Stimulated activated effector memory CD8-positive, alpha-beta T cell treated with anti-CD3 and anti-CD28 coated beads, Interleukin-12 subunit alpha, Interleukin-12 subunit beta, amount 100 ng/mL, for 72 hours (primary cell): ENCODE measurements around the gene KATNAL2.

Experiments used
- ATAC-seq: fragments of 150-1000 bp; cut with Tn5 transposase; 2 replicates; pipeline ENCODE4 v1.10.0; 2021
- DNase-seq, 2 donors: peaks; one replicate each; pipeline ENCODE4 v3.0.0; 2021 to 2022; ENCODE audit warnings: low spot score in 2 of 2
- H3K27ac Mint-ChIP-seq: one replicate; pipeline ENCODE4 v1.8.0; 2022; ENCODE audit warnings: mild to moderate bottlenecking, mixed read lengths
- H3K36me3 Mint-ChIP-seq: one replicate; pipeline ENCODE4 v1.8.0; 2022; ENCODE audit warnings: mild to moderate bottlenecking, mixed read lengths
- H3K4me1 Mint-ChIP-seq: one replicate; pipeline ENCODE4 v1.8.0; 2022; ENCODE audit warnings: mixed read lengths
- H3K4me3 Mint-ChIP-seq: one replicate; pipeline ENCODE4 v1.8.0; 2022; ENCODE audit warnings: mild to moderate bottlenecking, mixed read lengths
- H3K9me3 Mint-ChIP-seq: one replicate; pipeline ENCODE4 v1.8.0; 2022; ENCODE audit warnings: mixed read lengths

The KATNAL2 gene

DNA sequence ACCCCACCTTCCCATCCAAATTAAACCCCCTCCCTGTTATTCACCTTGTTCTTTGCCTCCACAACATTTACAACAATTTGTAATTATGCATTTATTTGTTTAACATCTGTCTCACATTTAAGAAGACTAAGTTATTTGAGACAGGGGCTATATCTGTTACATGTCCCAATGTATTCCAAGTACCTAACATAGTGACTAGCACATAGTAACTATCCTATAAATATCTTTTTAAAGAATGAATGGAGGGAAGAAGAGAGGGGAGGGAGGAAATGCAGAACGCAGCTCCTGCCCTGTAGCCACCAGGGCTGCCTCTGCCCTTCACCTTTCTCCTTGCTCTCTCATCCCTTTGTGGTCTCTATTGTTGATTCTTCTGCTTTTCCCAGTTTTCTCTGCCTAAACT lies 192.3 kb downstream of the KATNAL2 start:
- no peak overlapping the region for H3K4me3 Mint-ChIP-seq
- no peak for DNase-seq
- H3K27ac Mint-ChIP-seq, result no peak overlapping the region
- no peaks in the 10 kb centered on the region for H3K9me3 Mint-ChIP-seq
- H3K4me1 Mint-ChIP-seq, result no peaks in the 10 kb centered on the region
- no peak for ATAC-seq
- H3K36me3 Mint-ChIP-seq, result peaks cover 58% of the 10 kb centered on the region

GRCh38 chr18:47110492-47111274 lies 193.3 kb downstream of the KATNAL2 start:
- Mint-ChIP-seq H3K4me1 (no peaks in the 10 kb centered on the region), H3K4me3 (no peak overlapping the region), H3K27ac (no peak overlapping the region), H3K9me3 (no peaks in the 10 kb centered on the region), H3K36me3 (peaks cover 65% of the 10 kb centered on the region)
- ATAC-seq (no peak), DNase-seq (no peak)

- no peak for ATAC-seq
- DNase-seq, result no peak
- no peak overlapping the region for H3K27ac Mint-ChIP-seq
- no peaks in the 10 kb centered on the region for H3K9me3 Mint-ChIP-seq
- no peak overlapping the region for H3K4me3 Mint-ChIP-seq
- H3K4me1 Mint-ChIP-seq, result no peaks in the 10 kb centered on the region
- H3K36me3 Mint-ChIP-seq, result peaks cover 58% of the 10 kb centered on the region
These were observed 196.6 kb downstream of the KATNAL2 start for GRCh38 chr18:47113796-47114540.

GRCh38 chr18:47115205-47115604 lies 197.8 kb downstream of the KATNAL2 start:
- Mint-ChIP-seq H3K36me3 (peaks cover 67% of the 10 kb centered on the region), H3K4me3 (no peak overlapping the region), H3K4me1 (peaks cover 3% of the 10 kb centered on the region), H3K27ac (peak overlapping the region; percentile 50), H3K9me3 (no peaks in the 10 kb centered on the region)
- DNase-seq (no peak), ATAC-seq (no peak)

DNA sequence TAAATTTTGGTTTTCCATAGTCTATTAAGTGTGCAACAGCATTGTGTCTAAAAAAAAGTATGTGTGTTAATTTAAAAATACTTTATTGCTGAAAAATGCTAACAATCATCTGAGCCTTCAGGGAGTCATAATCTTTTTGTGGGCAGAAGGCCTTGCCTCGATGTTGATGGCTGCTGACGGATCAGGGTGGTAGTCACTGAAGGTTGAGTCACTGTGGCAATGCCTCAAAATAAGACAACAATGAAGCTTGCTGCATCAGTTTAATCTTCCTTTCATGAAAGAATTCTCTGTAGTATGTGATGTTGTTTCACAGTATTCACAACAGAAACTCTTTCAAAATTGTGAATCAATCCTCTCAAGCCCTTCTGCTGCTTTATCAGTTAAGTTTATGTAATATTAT lies 201.6 kb downstream of the KATNAL2 start:
- DNase-seq, result no peak

GRCh38 chr18:47120428-47120827 lies 203.0 kb downstream of the KATNAL2 start:
- H3K27ac Mint-ChIP-seq, result no peak overlapping the region
- peaks cover 44% of the 10 kb centered on the region for H3K36me3 Mint-ChIP-seq
- ATAC-seq (peak; percentile 99), DNase-seq (no peak)
- H3K9me3 Mint-ChIP-seq, result no peaks in the 10 kb centered on the region
- H3K4me3 Mint-ChIP-seq, result no peak overlapping the region
- peaks cover 20% of the 10 kb centered on the region for H3K4me1 Mint-ChIP-seq

More for the DNA sequence above, 201.6 kb downstream of the KATNAL2 start:
- Mint-ChIP-seq H3K36me3 (peaks cover 53% of the 10 kb centered on the region), H3K27ac (no peak overlapping the region), H3K4me1 (peaks cover 20% of the 10 kb centered on the region), H3K9me3 (no peaks in the 10 kb centered on the region), H3K4me3 (no peak overlapping the region)
- ATAC-seq, result no peak

DNA sequence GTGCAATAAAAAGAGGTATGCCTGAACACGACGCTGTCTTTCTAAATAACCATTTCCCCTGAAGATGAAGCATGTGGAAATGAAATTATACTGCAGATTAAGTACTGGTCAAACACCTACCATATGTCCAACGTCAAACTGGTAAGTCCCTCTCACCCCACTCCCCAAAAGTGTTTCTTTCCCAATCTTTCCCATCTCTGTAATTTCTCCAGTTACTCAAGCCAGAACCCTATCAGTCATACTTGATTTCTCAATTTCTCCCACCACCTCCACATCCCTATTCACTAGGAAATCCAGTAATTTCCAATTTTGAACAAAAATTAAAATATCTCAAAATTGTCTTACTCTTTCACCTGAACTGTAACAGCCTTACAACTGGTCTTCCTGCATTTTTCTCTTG lies 203.7 kb downstream of the KATNAL2 start:
- Mint-ChIP-seq H3K9me3 (no peaks in the 10 kb centered on the region), H3K4me3 (no peak overlapping the region), H3K36me3 (peaks cover 44% of the 10 kb centered on the region), H3K27ac (no peak overlapping the region), H3K4me1 (peaks cover 20% of the 10 kb centered on the region)
- DNase-seq (no peak), ATAC-seq (no peak)

- Mint-ChIP-seq H3K36me3 (peaks cover 15% of the 10 kb centered on the region), H3K9me3 (no peaks in the 10 kb centered on the region), H3K27ac (no peak overlapping the region)
These were observed 223.9 kb downstream of the KATNAL2 start for GRCh38 chr18:47141289-47141688.

DNA sequence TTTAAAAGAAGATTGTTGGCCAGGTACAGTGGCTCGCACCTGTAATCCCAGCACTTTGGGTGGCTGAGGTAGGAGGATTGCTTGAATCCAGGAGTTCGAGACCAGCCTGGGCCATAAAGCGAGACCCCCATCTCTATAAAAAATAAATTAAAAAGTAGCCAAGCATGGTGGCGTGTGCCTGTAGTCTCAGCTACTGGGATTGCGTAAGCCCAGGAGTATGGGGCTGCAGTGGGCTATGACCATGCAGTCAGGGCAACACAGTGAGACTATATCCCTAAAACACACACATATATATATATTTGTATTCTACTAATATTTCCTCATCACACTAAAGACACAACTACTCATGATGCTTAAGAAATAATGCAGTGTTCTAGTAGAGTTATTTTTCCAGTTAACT lies 225.8 kb downstream of the KATNAL2 start:
- Mint-ChIP-seq H3K27ac (no peak overlapping the region), H3K36me3 (peaks cover 13% of the 10 kb centered on the region), H3K4me1 (peaks cover 24% of the 10 kb centered on the region), H3K4me3 (no peak overlapping the region), H3K9me3 (no peaks in the 10 kb centered on the region)
- DNase-seq, result no peak
- no peak for ATAC-seq

More at GRCh38 chr18:47141289-47141688, 223.9 kb downstream of the KATNAL2 start:
- ATAC-seq (no peak), DNase-seq (no peak)
- Mint-ChIP-seq H3K4me1 (peaks cover 15% of the 10 kb centered on the region), H3K4me3 (no peak overlapping the region)

DNA sequence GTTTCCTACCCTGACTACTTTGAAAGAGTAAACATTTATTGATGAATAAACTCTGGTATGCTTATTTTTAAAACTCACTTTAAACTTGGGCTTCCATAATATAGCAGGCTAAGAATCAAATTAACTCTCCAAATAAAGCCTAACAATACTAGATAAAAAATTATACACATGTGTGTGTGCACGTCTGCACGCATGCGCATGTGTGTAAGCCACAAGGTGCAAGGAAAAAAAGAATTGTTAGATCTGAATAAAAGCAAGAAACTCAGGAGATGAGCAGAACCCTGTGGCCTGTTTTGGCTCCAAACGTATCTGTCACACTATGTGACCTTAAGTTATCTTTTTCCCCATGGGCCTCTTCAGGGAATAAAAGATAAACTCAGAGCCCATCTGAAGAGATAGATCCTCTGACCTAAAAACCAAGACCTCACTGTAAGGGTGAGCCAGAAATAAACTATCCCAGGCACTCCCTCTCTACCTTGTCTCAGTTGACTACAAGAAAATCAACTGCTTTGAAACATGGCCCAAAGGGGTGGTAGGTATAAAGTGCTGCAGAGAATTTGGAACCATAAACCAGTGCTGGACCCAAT lies 226.6 kb downstream of the KATNAL2 start:
- ATAC-seq (no peak), DNase-seq (no peak)
- no peak overlapping the region for H3K4me3 Mint-ChIP-seq
- peaks cover 32% of the 10 kb centered on the region for H3K4me1 Mint-ChIP-seq
- no peaks in the 10 kb centered on the region for H3K9me3 Mint-ChIP-seq
- peaks cover 13% of the 10 kb centered on the region for H3K36me3 Mint-ChIP-seq
- H3K27ac Mint-ChIP-seq, result no peak overlapping the region

DNA sequence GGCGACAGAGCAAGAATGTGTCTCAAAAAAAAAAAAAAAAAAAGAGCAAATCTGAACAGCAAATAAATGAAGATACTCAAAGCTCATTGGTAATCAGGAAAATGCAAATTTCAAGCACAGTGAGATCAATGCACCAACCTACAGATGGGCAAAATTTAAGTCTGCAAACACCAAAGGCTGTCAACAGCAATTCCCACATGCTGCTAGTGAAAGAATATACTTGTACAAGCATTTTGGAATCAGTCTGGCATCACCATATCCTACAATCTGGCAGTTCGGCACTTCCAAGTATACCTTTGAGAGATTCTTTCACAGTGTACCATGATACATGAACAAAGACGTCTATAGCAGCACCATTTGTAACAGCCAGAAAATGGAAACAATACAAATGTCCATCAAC lies 228.8 kb downstream of the KATNAL2 start:
- Mint-ChIP-seq H3K4me1 (peaks cover 51% of the 10 kb centered on the region), H3K27ac (no peak overlapping the region), H3K9me3 (no peaks in the 10 kb centered on the region), H3K36me3 (peaks cover 22% of the 10 kb centered on the region), H3K4me3 (no peak overlapping the region)
- no peak for DNase-seq
- ATAC-seq, result no peak

- H3K4me3 Mint-ChIP-seq, result peak overlapping the region; percentile 87
- H3K9me3 Mint-ChIP-seq, result no peaks in the 10 kb centered on the region
- ATAC-seq, result no peak
These were observed 232.1 kb downstream of the KATNAL2 start for GRCh38 chr18:47149457-47150028.

GRCh38 chr18:47150029-47150823 lies 232.8 kb downstream of the KATNAL2 start, which contains the start of gene HDHD2:
Gene HDHD2, minus strand, starts transcription at chr18:47150500. Its CDS starts 14,061 bp downstream, at chr18:47136439.
- Mint-ChIP-seq H3K27ac (peak within 1 kb of the TSS; percentile 94), H3K4me1 (peaks cover 52% of the 10 kb centered on the region), H3K36me3 (peaks cover 35% of the 10 kb centered on the region), H3K9me3 (no peaks in the 10 kb centered on the region), H3K4me3 (peak within 1 kb of the TSS; percentile 87)
- DNase-seq (peak; percentile 72 to 92), ATAC-seq (peak; percentile 93)

More at GRCh38 chr18:47149457-47150028, 232.1 kb downstream of the KATNAL2 start:
- Mint-ChIP-seq H3K36me3 (peaks cover 28% of the 10 kb centered on the region), H3K27ac (peak overlapping the region; percentile 94), H3K4me1 (peaks cover 57% of the 10 kb centered on the region)
- no peak for DNase-seq

DNA sequence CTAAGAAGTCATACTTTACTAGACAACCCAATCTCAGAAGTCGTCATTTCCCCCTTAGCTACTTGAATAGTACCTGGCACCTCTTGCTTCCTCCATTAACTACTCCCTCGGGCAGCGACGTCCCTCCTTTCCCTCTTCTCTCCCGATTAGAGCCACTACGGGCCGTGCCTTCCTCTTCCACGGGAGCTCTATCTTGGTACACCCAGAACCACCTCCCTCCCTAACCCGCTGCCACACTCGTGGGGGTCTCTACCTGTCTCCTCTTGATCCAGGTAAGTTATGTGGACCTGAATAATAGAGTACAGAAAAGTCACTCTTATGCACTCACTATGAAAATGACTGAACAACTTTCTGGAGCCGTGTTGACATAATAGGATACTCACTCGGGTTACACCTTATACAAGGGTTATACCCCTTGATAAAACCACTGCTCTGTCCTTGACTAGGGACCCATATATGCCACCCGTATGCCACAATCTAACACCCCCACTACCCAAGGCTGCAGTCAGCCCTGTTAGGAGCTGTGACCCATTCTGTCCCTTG lies 233.5 kb downstream of the KATNAL2 start:
- DNase-seq, result no peak
- Mint-ChIP-seq H3K27ac (peak overlapping the region; percentile 94), H3K4me1 (peaks cover 45% of the 10 kb centered on the region), H3K36me3 (peaks cover 36% of the 10 kb centered on the region), H3K9me3 (no peaks in the 10 kb centered on the region), H3K4me3 (peak overlapping the region; percentile 87)
- peak; percentile 62 for ATAC-seq
